Measurements from ENCODE around the gene COX7A2L.

- no peak for TF ChIP-seq CTCF (IDR thresholded peaks at IDR 0.05)
- TF ChIP-seq POLR2A (IDR thresholded peaks at IDR 0.05), result no peak
- TF ChIP-seq POLR2AphosphoS5 (IDR thresholded peaks at IDR 0.05), result no peak
Measured at GRCh38 chr2:42300527-42300926, 60.5 kb downstream of the COX7A2L start.
